Eye (tissue), 1 donor: ENCODE measurements around the gene KRT82.
"Not testable (repeated sequence)": the region's sequence is repeated elsewhere in the genome, so short reads cannot be mapped to it uniquely, and the experiment has no call there.

Experiments
- DNase-seq: peaks from one replicate; pipeline ENCODE4 v3.0.0-alpha.2; 2015

Gene KRT82

GRCh38 chr12:52434760-52435530, 28.8 kb upstream of the KRT82 start:
- DNase-seq: no peak

GRCh38 chr12:52434081-52434733, 28.1 kb upstream of the KRT82 start, which contains the start of gene KRT75:
TSS of gene KRT75 (minus strand) at chr12:52434371. CDS start at chr12:52434304, 67 bp downstream.
- DNase-seq: no peak

GRCh38 chr12:52433501-52434080, 27.5 kb upstream of the KRT82 start:
- no peak for DNase-seq

GRCh38 chr12:52432559-52433207, 26.5 kb upstream of the KRT82 start:
- no peak for DNase-seq

- no peak for DNase-seq
These were observed 22.0 kb upstream of the KRT82 start for GRCh38 chr12:52428121-52428520.

GRCh38 chr12:52427083-52427482, 20.9 kb upstream of the KRT82 start:
- no peak for DNase-seq

- DNase-seq: no peak
These were observed 19.9 kb upstream of the KRT82 start for GRCh38 chr12:52426034-52426433.

GRCh38 chr12:52425466-52425865, 19.3 kb upstream of the KRT82 start:
- no peak for DNase-seq

- no peak for DNase-seq
These were observed 17.7 kb upstream of the KRT82 start for GRCh38 chr12:52423661-52424500.

GRCh38 chr12:52423035-52423434, 16.9 kb upstream of the KRT82 start:
- DNase-seq: no peak

- no peak for DNase-seq
These were observed 13.5 kb upstream of the KRT82 start for GRCh38 chr12:52419656-52420055.

GRCh38 chr12:52418576-52419110, 12.5 kb upstream of the KRT82 start:
- DNase-seq: no peak

- no peak for DNase-seq
These were observed 11.6 kb upstream of the KRT82 start for GRCh38 chr12:52417740-52418139.

- no peak for DNase-seq
These were observed 10.7 kb upstream of the KRT82 start for GRCh38 chr12:52416795-52417194.

- DNase-seq: peak; percentile 26
These were observed 10.0 kb upstream of the KRT82 start for GRCh38 chr12:52415870-52416750.

- no peak for DNase-seq
These were observed 8.8 kb upstream of the KRT82 start for GRCh38 chr12:52414936-52415335.

GRCh38 chr12:52413782-52414345, 7.7 kb upstream of the KRT82 start:
- no peak for DNase-seq

- no peak for DNase-seq
These were observed 7.1 kb upstream of the KRT82 start for GRCh38 chr12:52413202-52413601.

GRCh38 chr12:52411815-52412214, 5.7 kb upstream of the KRT82 start:
- no peak for DNase-seq

GRCh38 chr12:52410589-52411248, 4.6 kb upstream of the KRT82 start:
- not testable (repeated sequence) for DNase-seq
